Karpas-422 (cell line): ENCODE data around the gene ZNF428. TPM values are rescaled to one million over a fixed set of nuclear protein-coding genes. Genes with fewer than 3 reads are reported as not detected.

ENCODE experiments used
- DNase-seq: peaks from one replicate; pipeline ENCODE4 v3.0.0-alpha.2; 2015
- H2AFZ ChIP-seq: fragments of 200-600 bp; sonication (generic); 2 replicates; pipeline ENCODE4 v1.6.1; 2014; ENCODE audit warnings: antibody characterized with exemption, low read length, mixed read lengths
- H3K27ac ChIP-seq: fragments of 200-600 bp; sonication (generic); 2 replicates; pipeline ENCODE4 v1.5.1; 2014; ENCODE audit warnings: mild to moderate bottlenecking, low read length, moderate library complexity
- H3K27me3 ChIP-seq: fragments of 200-600 bp; sonication (generic); 2 replicates; pipeline ENCODE4 v1.6.1; 2014; ENCODE audit warnings: low read length, mixed read lengths
- H3K36me3 ChIP-seq: fragments of 200-600 bp; sonication (generic); 2 replicates; pipeline ENCODE4 v1.6.1; 2014; ENCODE audit warnings: low read length, mixed read lengths; ENCODE audit not compliant: insufficient read depth
- H3K4me1 ChIP-seq: fragments of 200-600 bp; sonication (generic); 2 replicates; pipeline ENCODE4 v1.6.1; 2014; ENCODE audit warnings: mild to moderate bottlenecking, low read length, mixed read lengths
- H3K4me2 ChIP-seq: fragments of 200-600 bp; sonication (generic); 2 replicates; pipeline ENCODE4 v1.6.1; 2014; ENCODE audit warnings: low read length, low read depth, mild to moderate bottlenecking; ENCODE audit not compliant: poor library complexity, severe bottlenecking
- H3K4me3 ChIP-seq: fragments of 200-600 bp; sonication (generic); 2 replicates; pipeline ENCODE4 v1.5.1; 2014; ENCODE audit warnings: mild to moderate bottlenecking, antibody characterized with exemption, low read length, mixed read lengths
- H3K79me2 ChIP-seq: fragments of 200-600 bp; sonication (generic); 2 replicates; pipeline ENCODE4 v1.6.1; 2014; ENCODE audit warnings: mild to moderate bottlenecking, low read length, mixed read lengths
- H3K9ac ChIP-seq: fragments of 200-600 bp; sonication (generic); 2 replicates; pipeline ENCODE4 v1.6.0; 2014; ENCODE audit warnings: low read length
- H3K9me2 ChIP-seq: fragments of 200-600 bp; sonication (generic), shearing (Covaris generic); replicated peaks from 2 replicates; pipeline ENCODE4 v1.6.0; 2014; ENCODE audit warnings: mild to moderate bottlenecking, low read length, moderate library complexity; ENCODE audit not compliant: insufficient read depth
- H3K9me3 ChIP-seq: fragments of 300-700, 200-600 bp; sonication (generic); 2 replicates; pipeline ENCODE4 v1.6.1; 2014; ENCODE audit warnings: low read length, mixed read lengths
- H4K20me1 ChIP-seq: fragments of 200-600 bp; sonication (generic); 2 replicates; pipeline ENCODE4 v1.6.1; 2014; ENCODE audit warnings: mild to moderate bottlenecking, antibody characterized with exemption, low read length, low read depth; ENCODE audit not compliant: insufficient read depth
- small RNA-seq: library from RNA; depleted of rRNA; stranded (forward); fragments of <200 nt; gene quantifications from one replicate; pipeline ENCODE3, GENCODE V24; 2014
- total RNA-seq: library from RNA; depleted of rRNA; stranded (reverse); fragments of >200 nt; shearing (Covaris generic); gene quantifications from 2 replicates; pipeline ENCODE4 v1.2.3, GENCODE V29; 2014; ENCODE audit warnings: low replicate concordance; rRNA removed

The ZNF428 gene
- total RNA-seq, 1 experiment from 2014 or later, result 37.9 TPM

DNA sequence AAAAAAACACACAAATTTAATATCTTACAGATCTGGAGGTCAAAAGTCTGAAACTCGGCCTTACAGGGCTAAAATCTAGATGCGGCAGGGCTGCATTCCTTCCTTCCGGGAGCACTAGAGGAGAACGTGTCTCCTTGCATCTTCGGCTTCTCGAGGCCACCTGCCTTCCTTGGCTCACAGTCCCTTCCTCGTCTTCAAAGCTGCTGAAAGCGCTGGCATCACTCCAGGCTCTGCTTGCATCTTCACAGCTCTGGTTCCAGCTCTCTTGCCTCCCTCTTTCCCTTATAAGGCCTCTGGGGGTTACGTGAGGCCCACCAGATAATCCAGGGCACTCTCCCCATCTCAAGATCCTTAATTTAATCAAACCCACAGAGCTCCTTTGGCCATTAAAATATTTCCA lies 54.6 kb downstream of the ZNF428 start:
- Histone ChIP-seq H3K9ac (no peak overlapping the region), H4K20me1 (no peaks in the 10 kb centered on the region), H3K4me3 (no peak overlapping the region), H3K4me1 (peaks cover 5% of the 10 kb centered on the region), H3K79me2 (peaks cover 35% of the 10 kb centered on the region), H3K4me2 (no peak overlapping the region), H3K27me3 (no peaks in the 10 kb centered on the region), H3K36me3 (no peaks in the 10 kb centered on the region), H2AFZ (no peak overlapping the region), H3K9me2 (no peaks in the 10 kb centered on the region), H3K27ac (no peak overlapping the region), H3K9me3 (no peaks in the 10 kb centered on the region)
- DNase-seq, result no peak

GRCh38 chr19:43563816-43564457 lies 55.5 kb downstream of the ZNF428 start:
- Histone ChIP-seq H3K36me3 (peaks cover 2% of the 10 kb centered on the region; the same call in 1 of the 2 replicates), H3K9me2 (no peaks in the 10 kb centered on the region), H3K27ac (no peak overlapping the region), H3K27me3 (no peaks in the 10 kb centered on the region), H3K4me1 (peaks cover 5% of the 10 kb centered on the region), H3K4me2 (no peak overlapping the region), H3K79me2 (peaks cover 29% of the 10 kb centered on the region), H3K4me3 (no peak overlapping the region), H3K9me3 (no peaks in the 10 kb centered on the region), H2AFZ (no peak overlapping the region), H3K9ac (no peak overlapping the region), H4K20me1 (no peaks in the 10 kb centered on the region)
- no peak for DNase-seq

GRCh38 chr19:43562698-43563241 lies 56.7 kb downstream of the ZNF428 start:
- Histone ChIP-seq H3K4me2 (no peak overlapping the region), H3K79me2 (peaks cover 29% of the 10 kb centered on the region), H3K4me3 (no peak overlapping the region), H3K9me2 (no peaks in the 10 kb centered on the region), H2AFZ (no peak overlapping the region), H4K20me1 (no peaks in the 10 kb centered on the region), H3K27ac (no peak overlapping the region), H3K4me1 (peaks cover 5% of the 10 kb centered on the region), H3K36me3 (peaks cover 2% of the 10 kb centered on the region; the same call in 1 of the 2 replicates), H3K9me3 (no peaks in the 10 kb centered on the region), H3K27me3 (no peaks in the 10 kb centered on the region), H3K9ac (no peak overlapping the region)
- no peak for DNase-seq

GRCh38 chr19:43562226-43562697 lies 57.2 kb downstream of the ZNF428 start:
- no peak for DNase-seq
- Histone ChIP-seq H3K27me3 (no peaks in the 10 kb centered on the region), H3K4me3 (no peak overlapping the region), H3K36me3 (peaks cover 2% of the 10 kb centered on the region; the same call in 1 of the 2 replicates), H3K9me2 (no peaks in the 10 kb centered on the region), H3K4me2 (no peak overlapping the region), H3K9ac (no peak overlapping the region), H3K4me1 (peaks cover 5% of the 10 kb centered on the region), H4K20me1 (no peaks in the 10 kb centered on the region), H2AFZ (no peak overlapping the region), H3K27ac (no peak overlapping the region), H3K79me2 (peaks cover 26% of the 10 kb centered on the region), H3K9me3 (no peaks in the 10 kb centered on the region)

DNA sequence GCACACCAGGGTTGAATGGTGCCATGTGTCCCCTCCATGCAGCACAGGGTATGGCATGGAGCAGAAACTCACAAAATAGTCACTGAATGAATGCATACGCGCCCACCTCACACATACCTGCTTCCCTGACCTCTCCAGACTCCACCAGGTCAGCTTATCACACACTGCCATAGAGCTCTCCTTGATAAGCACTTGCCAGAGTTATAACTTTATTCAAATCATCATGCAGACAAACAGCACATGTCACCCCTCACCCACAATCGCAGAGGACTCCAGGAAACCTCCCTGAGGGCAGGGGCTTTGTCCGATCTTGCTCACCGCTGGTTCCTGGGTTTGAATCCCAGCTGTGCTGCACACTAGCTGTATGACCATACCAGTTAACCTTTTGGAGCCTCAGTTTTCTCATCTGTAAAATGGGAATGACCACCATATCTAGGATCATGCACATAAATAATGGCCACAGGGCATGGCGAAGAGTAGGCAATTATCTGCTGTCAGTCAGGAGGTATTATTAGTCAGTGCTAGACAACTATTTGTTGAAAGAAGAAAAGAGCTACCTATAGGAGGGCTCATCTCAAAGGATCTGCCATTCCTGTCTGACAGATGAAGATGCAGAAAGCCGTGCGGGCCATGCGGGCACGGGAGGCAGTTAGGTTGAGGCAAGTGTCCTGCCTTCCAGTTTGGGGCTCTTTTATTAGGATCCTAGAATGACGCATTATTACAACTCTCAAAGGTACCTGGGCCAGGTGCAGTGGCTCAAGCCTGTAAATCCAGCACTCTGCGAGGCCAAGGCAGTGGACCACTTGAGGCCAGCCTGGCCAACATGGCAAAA lies 58.1 kb downstream of the ZNF428 start:
- Histone ChIP-seq H3K4me3 (no peak overlapping the region), H3K4me2 (no peak overlapping the region), H3K9ac (no peak overlapping the region), H3K27me3 (no peaks in the 10 kb centered on the region), H2AFZ (no peak overlapping the region), H3K79me2 (peaks cover 22% of the 10 kb centered on the region), H4K20me1 (no peaks in the 10 kb centered on the region), H3K9me3 (no peaks in the 10 kb centered on the region), H3K36me3 (peaks cover 2% of the 10 kb centered on the region; the same call in 1 of the 2 replicates), H3K27ac (no peak overlapping the region), H3K9me2 (no peaks in the 10 kb centered on the region), H3K4me1 (peaks cover 5% of the 10 kb centered on the region)
- DNase-seq, result no peak

DNA sequence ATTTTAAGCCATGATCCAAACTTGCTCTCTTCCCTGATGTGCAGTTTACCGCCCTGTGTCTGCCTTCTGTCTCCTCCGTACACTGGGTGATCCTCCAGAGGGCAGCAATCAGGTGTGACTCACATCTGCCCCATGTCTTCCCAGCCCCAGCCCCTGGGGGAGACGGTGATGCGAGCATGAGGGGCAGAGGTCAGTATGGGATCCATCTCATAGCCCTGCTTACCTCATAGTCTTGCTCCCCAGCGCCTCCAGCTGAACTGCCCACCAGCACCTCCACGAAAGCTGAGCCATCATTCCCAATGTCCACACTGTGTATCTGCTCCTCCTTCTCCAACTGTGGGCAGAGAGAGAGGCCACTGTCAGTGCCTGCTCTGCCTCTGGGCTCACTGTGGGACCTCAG lies 58.7 kb downstream of the ZNF428 start:
- no peaks in the 10 kb centered on the region for H3K9me2 ChIP-seq
- no peak overlapping the region for H3K9ac ChIP-seq
- no peak overlapping the region for H3K4me2 ChIP-seq
- no peaks in the 10 kb centered on the region for H4K20me1 ChIP-seq
- H3K27ac ChIP-seq, result no peak overlapping the region
- H2AFZ ChIP-seq, result no peak overlapping the region
- peaks cover 2% of the 10 kb centered on the region; the same call in 1 of the 2 replicates for H3K36me3 ChIP-seq
- peaks cover 22% of the 10 kb centered on the region for H3K79me2 ChIP-seq
- peaks cover 5% of the 10 kb centered on the region for H3K4me1 ChIP-seq
- no peak overlapping the region for H3K4me3 ChIP-seq
- no peak for DNase-seq
- H3K9me3 ChIP-seq, result no peaks in the 10 kb centered on the region
- no peaks in the 10 kb centered on the region for H3K27me3 ChIP-seq

Small RNA genes lying within 50 kb of the gene (small RNA-seq; reads per million reads assigned to genes)
- not detected for gene RN7SL368P

Other genes with a start within 250 kb of the ZNF428 start
- not detected in 2 replicates for gene TEX101, start 204.7 kb downstream of the ZNF428 start, total RNA-seq
- not detected in 2 replicates for gene LYPD3, start 154.0 kb downstream of the ZNF428 start, total RNA-seq
- 5.6 and 9.9 TPM in 2 replicates for gene PHLDB3, start 114.9 kb downstream of the ZNF428 start, total RNA-seq
- gene ETHE1, start 92.4 kb downstream of the ZNF428 start, total RNA-seq, result 6.7 and 13.6 TPM in 2 replicates
- gene ZNF575, start 86.4 kb downstream of the ZNF428 start, total RNA-seq, result 0.34 TPM in 1 of 2 replicates, not detected in the other
- gene XRCC1, start 44.1 kb downstream of the ZNF428 start, total RNA-seq, result 40.6 and 70.1 TPM in 2 replicates
- 3.6 TPM in 1 of 2 replicates, not detected in the other for gene PINLYP, start 43.8 kb downstream of the ZNF428 start, total RNA-seq
- 10.1 and 10.8 TPM in 2 replicates for gene IRGQ, start 23.5 kb downstream of the ZNF428 start, total RNA-seq
- 6.2 and 9.1 TPM in 2 replicates for gene ZNF576, start 23.0 kb downstream of the ZNF428 start, total RNA-seq
- gene SRRM5, start 7.5 kb downstream of the ZNF428 start, total RNA-seq, result not detected in 2 replicates
- not detected in 2 replicates for gene CADM4, start 20.2 kb upstream of the ZNF428 start, total RNA-seq
- gene PLAUR, start 50.5 kb upstream of the ZNF428 start, total RNA-seq, result not detected in 2 replicates
- not detected in 2 replicates for gene IRGC, start 96.4 kb upstream of the ZNF428 start, total RNA-seq
- 11.0 and 27.8 TPM in 2 replicates for gene SMG9, start 135.3 kb upstream of the ZNF428 start, total RNA-seq
- 0.32 TPM in 1 of 2 replicates, not detected in the other for gene KCNN4, start 161.3 kb upstream of the ZNF428 start, total RNA-seq
- gene LYPD5, start 182.8 kb upstream of the ZNF428 start, total RNA-seq, result not detected in 2 replicates
- gene ZNF283, start 207.7 kb upstream of the ZNF428 start, total RNA-seq, result 14.4 and 18.5 TPM in 2 replicates